Measurements from ENCODE around the gene RBM6.

DNA sequence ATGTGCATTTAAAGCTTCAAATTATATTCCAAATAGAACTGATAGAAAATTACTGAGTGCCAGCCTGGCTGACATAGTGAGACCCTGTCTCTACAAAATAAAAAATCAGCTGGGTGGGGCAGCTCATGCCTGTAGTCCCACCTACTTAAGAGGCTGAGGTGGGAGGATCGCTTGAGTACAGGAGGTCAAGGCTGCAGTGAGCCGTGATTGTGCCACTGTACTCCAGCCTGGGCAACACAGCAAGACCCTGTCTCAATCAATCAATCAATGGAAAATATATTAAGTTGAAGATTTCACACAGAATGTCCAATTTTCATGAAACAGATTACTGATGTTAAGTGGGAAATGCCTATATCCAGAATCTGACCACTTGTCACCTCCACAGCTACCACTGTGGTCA lies 14.5 kb upstream of the RBM6 start:
- TF ChIP-seq POLR2A (IDR thresholded peaks at IDR 0.05), result no peak
- TF ChIP-seq, protein P1, sequence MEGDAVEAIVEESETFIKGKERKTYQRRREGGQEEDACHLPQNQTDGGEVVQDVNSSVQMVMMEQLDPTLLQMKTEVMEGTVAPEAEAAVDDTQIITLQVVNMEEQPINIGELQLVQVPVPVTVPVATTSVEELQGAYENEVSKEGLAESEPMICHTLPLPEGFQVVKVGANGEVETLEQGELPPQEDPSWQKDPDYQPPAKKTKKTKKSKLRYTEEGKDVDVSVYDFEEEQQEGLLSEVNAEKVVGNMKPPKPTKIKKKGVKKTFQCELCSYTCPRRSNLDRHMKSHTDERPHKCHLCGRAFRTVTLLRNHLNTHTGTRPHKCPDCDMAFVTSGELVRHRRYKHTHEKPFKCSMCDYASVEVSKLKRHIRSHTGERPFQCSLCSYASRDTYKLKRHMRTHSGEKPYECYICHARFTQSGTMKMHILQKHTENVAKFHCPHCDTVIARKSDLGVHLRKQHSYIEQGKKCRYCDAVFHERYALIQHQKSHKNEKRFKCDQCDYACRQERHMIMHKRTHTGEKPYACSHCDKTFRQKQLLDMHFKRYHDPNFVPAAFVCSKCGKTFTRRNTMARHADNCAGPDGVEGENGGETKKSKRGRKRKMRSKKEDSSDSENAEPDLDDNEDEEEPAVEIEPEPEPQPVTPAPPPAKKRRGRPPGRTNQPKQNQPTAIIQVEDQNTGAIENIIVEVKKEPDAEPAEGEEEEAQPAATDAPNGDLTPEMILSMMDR (IDR thresholded peaks at IDR 0.05), result no peak
